ENCODE measurements around the gene CSMD2. TPM values are rescaled to one million over a fixed set of nuclear protein-coding genes. Genes with fewer than 3 reads are reported as not detected.

Gene CSMD2
- total RNA-seq, 4 donors from 2014 or later: 0.60 to 2.5 (median 1.2) TPM

DNA sequence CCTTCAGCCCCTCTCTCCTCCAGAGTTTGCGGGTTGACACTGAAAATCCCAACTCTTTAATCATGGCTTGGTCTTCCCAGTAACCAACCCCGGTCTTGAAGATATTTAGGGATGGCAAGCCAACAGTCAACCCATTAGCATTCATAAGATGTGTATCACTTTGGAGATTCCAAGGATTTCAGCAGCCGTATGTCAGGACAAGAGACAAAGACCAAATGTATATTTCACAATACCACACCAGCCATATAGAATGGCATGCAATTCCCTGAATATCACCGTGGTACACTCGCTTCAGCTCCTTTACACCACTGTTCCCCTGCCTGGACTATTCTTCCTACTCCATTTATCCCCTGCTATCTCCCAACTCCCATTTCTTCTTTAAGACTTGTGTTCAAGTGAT lies 109.2 kb downstream of the CSMD2 start:
- Histone ChIP-seq H3K4me1 (peaks cover 0 to 9% (median 0%) of the 10 kb centered on the region in 4 donors), H3K4me3 (no peak overlapping the region), H3K27me3 (no peaks in the 10 kb centered on the region), H3K9me3 (no peaks in the 10 kb centered on the region), H3K36me3 (no peaks in the 10 kb centered on the region), H3K27ac (no peak overlapping the region)
- TF ChIP-seq EP300 (IDR thresholded peaks at IDR 0.05) (no peak), POLR2A (IDR thresholded peaks at IDR 0.05) (no peak)
- TF ChIP-seq, protein P1, sequence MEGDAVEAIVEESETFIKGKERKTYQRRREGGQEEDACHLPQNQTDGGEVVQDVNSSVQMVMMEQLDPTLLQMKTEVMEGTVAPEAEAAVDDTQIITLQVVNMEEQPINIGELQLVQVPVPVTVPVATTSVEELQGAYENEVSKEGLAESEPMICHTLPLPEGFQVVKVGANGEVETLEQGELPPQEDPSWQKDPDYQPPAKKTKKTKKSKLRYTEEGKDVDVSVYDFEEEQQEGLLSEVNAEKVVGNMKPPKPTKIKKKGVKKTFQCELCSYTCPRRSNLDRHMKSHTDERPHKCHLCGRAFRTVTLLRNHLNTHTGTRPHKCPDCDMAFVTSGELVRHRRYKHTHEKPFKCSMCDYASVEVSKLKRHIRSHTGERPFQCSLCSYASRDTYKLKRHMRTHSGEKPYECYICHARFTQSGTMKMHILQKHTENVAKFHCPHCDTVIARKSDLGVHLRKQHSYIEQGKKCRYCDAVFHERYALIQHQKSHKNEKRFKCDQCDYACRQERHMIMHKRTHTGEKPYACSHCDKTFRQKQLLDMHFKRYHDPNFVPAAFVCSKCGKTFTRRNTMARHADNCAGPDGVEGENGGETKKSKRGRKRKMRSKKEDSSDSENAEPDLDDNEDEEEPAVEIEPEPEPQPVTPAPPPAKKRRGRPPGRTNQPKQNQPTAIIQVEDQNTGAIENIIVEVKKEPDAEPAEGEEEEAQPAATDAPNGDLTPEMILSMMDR (IDR thresholded peaks at IDR 0.05): no peak
- DNase-seq (ENCODE audit: low spot score in 2 of 2): no peak
- WGBS, 2 donors: 87 to 97% methylated on average over 5 of the region's 5 CpGs

DNA sequence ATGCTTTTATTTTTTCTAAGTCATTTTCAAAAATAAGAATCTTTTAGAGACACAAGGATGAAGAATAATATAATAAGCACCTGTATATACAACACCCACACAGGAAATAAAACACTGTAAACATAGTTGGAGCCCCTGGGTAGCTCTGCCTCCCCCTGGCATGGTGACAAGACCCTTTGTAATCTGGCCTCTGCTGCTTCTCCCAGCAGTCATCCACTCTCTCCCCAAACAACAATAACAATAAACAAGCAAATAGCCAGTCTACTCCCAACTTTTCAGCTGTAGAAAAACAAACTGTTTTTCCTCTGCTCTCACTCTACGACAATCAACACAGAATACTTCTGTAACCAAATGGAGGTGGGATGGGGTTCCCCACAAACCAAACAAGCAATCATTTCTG lies 110.1 kb downstream of the CSMD2 start:
- H3K27me3 ChIP-seq: no peaks in the 10 kb centered on the region
- peaks cover 0 to 3% (median 0%) of the 10 kb centered on the region in 4 donors for H3K4me1 ChIP-seq
- no peak for TF ChIP-seq POLR2A (IDR thresholded peaks at IDR 0.05)
- TF ChIP-seq, protein P1 (IDR thresholded peaks at IDR 0.05): no peak
- no peak for TF ChIP-seq EP300 (IDR thresholded peaks at IDR 0.05)
- WGBS, 2 donors: 27 to 32% methylated on average over 1 of the region's 1 CpG
- H3K4me3 ChIP-seq: no peak overlapping the region
- no peak for DNase-seq (ENCODE audit: low spot score in 2 of 2)
- H3K36me3 ChIP-seq: no peaks in the 10 kb centered on the region
- H3K9me3 ChIP-seq: peaks cover 0 to 7% (median 0%) of the 10 kb centered on the region in 4 donors
- H3K27ac ChIP-seq: no peak overlapping the region

DNA sequence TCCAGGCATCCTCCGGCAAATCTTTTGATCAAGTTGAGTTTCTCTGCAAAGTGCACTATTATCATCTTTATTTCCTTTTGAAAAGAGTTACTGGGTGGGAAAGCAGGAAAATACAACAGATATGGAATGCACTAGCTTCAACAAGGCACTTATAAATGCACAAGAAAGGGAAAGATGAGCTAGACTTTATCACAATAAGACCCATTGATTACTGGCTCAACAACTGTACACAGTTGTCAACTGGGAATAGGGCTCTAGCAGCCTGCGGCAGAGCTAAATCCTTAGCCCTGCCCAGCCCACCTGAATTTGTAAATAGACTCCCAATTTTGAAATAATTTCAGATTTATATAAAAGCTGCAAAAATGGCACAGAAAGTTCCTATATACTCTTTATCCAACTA lies 111.4 kb downstream of the CSMD2 start:
- no peak for DNase-seq (ENCODE audit: low spot score in 2 of 2)
- WGBS, 2 donors: 53 to 65% methylated on average over 2 of the region's 2 CpGs
- H3K27ac ChIP-seq: no peak overlapping the region

DNA sequence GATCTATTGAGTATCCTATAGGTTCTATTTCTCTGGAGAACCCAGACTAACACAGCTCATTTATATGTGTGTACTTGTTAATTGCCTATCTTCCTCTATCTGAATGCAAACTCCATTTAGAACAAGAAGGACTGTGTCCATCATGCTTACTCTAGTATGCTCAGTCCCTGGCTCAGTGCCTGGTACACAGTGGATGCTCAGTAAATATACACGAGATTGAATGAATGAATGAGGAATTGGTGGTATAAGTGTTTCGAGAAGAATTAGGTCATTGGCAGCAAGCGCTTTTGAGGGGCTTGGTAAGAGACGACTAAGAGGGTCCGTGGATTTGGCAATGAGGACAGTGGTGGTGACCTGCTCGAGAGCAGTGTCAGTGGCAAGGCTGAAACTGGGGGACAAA lies 112.5 kb downstream of the CSMD2 start:
- Histone ChIP-seq H3K27ac (no peak overlapping the region), H3K4me3 (no peak overlapping the region), H3K9me3 (peaks cover 0 to 12% (median 0%) of the 10 kb centered on the region in 4 donors), H3K36me3 (no peaks in the 10 kb centered on the region), H3K27me3 (no peaks in the 10 kb centered on the region), H3K4me1 (no peaks in the 10 kb centered on the region)
- DNase-seq (ENCODE audit: low spot score in 2 of 2): no peak
- TF ChIP-seq POLR2A (IDR thresholded peaks at IDR 0.05): no peak
- TF ChIP-seq EP300 (IDR thresholded peaks at IDR 0.05): no peak
- TF ChIP-seq, protein P1 (IDR thresholded peaks at IDR 0.05): no peak
- 70 to 77% methylated on average over 6 of the region's 6 CpGs for WGBS, 2 donors

More for the DNA sequence above, 111.4 kb downstream of the CSMD2 start:
- H3K27me3 ChIP-seq: no peaks in the 10 kb centered on the region
- H3K4me3 ChIP-seq: no peak overlapping the region
- H3K9me3 ChIP-seq: peaks cover 0 to 12% (median 0%) of the 10 kb centered on the region in 4 donors
- H3K4me1 ChIP-seq: no peaks in the 10 kb centered on the region
- TF ChIP-seq, protein P1 (IDR thresholded peaks at IDR 0.05): no peak
- no peaks in the 10 kb centered on the region for H3K36me3 ChIP-seq

DNA sequence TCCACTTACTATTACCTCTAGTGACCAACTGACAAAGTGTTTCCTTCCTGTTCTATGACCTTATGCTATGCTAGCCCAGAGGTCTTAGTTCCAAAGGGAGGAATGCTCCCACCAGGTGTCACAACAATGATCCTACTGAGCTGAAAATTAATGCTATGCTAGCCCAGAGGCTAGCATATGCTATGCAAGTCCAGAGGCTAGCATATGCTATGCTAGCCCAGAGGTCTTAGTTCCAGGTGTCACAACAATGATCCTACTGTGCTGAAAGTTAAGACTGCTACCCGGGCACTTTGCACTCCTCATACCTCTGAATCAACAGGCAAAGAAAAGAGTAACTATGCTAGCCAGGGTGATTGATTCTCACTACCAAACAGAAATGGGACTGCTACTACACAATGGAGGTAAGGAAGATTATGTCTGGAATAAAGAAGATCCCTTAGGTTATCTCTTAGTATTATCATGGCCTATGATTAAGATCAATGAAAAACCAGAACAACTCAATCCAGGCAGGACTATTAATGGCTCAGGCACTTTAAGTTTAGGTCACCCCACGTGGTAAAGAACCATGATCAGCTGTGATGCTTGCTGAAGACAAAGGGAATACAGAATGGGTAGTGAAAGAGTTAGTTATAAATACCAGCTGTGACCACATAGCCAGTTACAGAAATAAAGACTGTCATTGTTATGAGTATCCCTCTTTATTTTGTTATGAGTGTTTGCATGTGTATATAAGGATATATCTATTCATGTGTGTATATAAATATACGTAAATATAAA lies 114.1 kb downstream of the CSMD2 start:
- peaks cover 0 to 12% (median 0%) of the 10 kb centered on the region in 4 donors for H3K9me3 ChIP-seq
- DNase-seq (ENCODE audit: low spot score in 2 of 2): no peak
- WGBS, 2 donors: 31 to 33% methylated on average over 3 of the region's 3 CpGs
- H3K27me3 ChIP-seq: no peaks in the 10 kb centered on the region
- no peak overlapping the region for H3K4me3 ChIP-seq
- H3K36me3 ChIP-seq: no peaks in the 10 kb centered on the region
- H3K4me1 ChIP-seq: no peaks in the 10 kb centered on the region
- H3K27ac ChIP-seq: no peak overlapping the region
- TF ChIP-seq, protein P1 (IDR thresholded peaks at IDR 0.05): no peak
- no peak for TF ChIP-seq EP300 (IDR thresholded peaks at IDR 0.05)
